ENCODE results near the gene GOLGA6L10. TPM values are rescaled to one million over a fixed set of nuclear protein-coding genes. Genes with fewer than 3 reads are reported as not detected.

Gene GOLGA6L10
- total RNA-seq, 1 experiment from 2014 or later, result 1.2 TPM

GRCh38 chr15:82315519-82316246, 33.6 kb downstream of the GOLGA6L10 start (continued):
- TF ChIP-seq EZH2phosphoT487 (IDR thresholded peaks at IDR 0.05; ENCODE audit: borderline replicate concordance) (no peak), CTCF (IDR thresholded peaks at IDR 0.05 in 2 of 3, conservative IDR thresholded peaks at IDR 0.05 in 1 of 3; ENCODE audit: borderline replicate concordance in 1 of 3, insufficient read depth in 1 of 3, low read depth in 2 of 3, low read length in 2 of 3) (no peak), EGR1 (IDR thresholded peaks at IDR 0.05; ENCODE audit: low read depth) (no peak), ATF3 (IDR thresholded peaks at IDR 0.05) (no peak)

- H3K9me2 ChIP-seq (ENCODE audit: insufficient read depth), result no peaks in the 10 kb centered on the region
- no peak overlapping the region for H3K4me3 ChIP-seq (replicated peaks in 1 of 2; ENCODE audit: low read depth in 1 of 2, low read length in 2 of 2)
- H3K27ac ChIP-seq (ENCODE audit: low read depth, low read length), result no peak overlapping the region
- H3K27me3 ChIP-seq (ENCODE audit: insufficient read depth, low read length), result no peaks in the 10 kb centered on the region
- H3K79me2 ChIP-seq (ENCODE audit: insufficient read depth, low read length), result no peaks in the 10 kb centered on the region
- H3K4me2 ChIP-seq (ENCODE audit: low read length), result no peak overlapping the region
- ChIA-PET RAD21 (ENCODE audit: low non-redundant PET in 1 of 2, low total read pairs in 2 of 2, uncharacterized antibody in 2 of 2, unreplicated experiment in 2 of 2) (no interaction called here), CTCF (no interaction called here), POLR2A (no interaction called here)
- intact Hi-C loops (cut with micrococcal nuclease), result no loop called here
- H3K4me1 ChIP-seq (ENCODE audit: control insufficient read depth in 1 of 2, insufficient read depth in 2 of 2, low read length in 2 of 2), result no peaks in the 10 kb centered on the region
- H3K9me3 ChIP-seq (ENCODE audit: control insufficient read depth in 1 of 2, insufficient read depth in 1 of 2, low read depth in 1 of 2, low read length in 2 of 2), result no peaks in the 10 kb centered on the region
- no peaks in the 10 kb centered on the region for H4K20me1 ChIP-seq (ENCODE audit: insufficient read depth)
- TF ChIP-seq EGR1 (IDR thresholded peaks at IDR 0.05; ENCODE audit: low read depth) (no peak), YY1 (IDR thresholded peaks at IDR 0.05; ENCODE audit: extremely low read depth, insufficient replicate concordance, low read depth, low read length) (no peak), RAD21 (IDR thresholded peaks at IDR 0.05; ENCODE audit: low read depth) (no peak), SRF (IDR thresholded peaks at IDR 0.05; ENCODE audit: low read depth) (no peak), ELF1 (IDR thresholded peaks at IDR 0.05; ENCODE audit: borderline replicate concordance, low read depth) (no peak), FOSL1 (IDR thresholded peaks at IDR 0.05; ENCODE audit: low read depth) (no peak), CTCF (IDR thresholded peaks at IDR 0.05 in 2 of 3, conservative IDR thresholded peaks at IDR 0.05 in 1 of 3; ENCODE audit: borderline replicate concordance in 1 of 3, insufficient read depth in 1 of 3, low read depth in 2 of 3, low read length in 2 of 3) (no peak), SP1 (IDR thresholded peaks at IDR 0.05; ENCODE audit: low read depth) (no peak), ZNF274 (IDR thresholded peaks at IDR 0.05; ENCODE audit: low read depth, low read length) (no peak)
- DNase-seq (ENCODE audit: low read depth, low spot score), result no peak
- no peak overlapping the region for H3K9ac ChIP-seq (ENCODE audit: low read length)
- BruUV-seq (replicated peaks), result no TSS peak
- H2AFZ ChIP-seq (ENCODE audit: low read depth, low read length, poor library complexity, severe bottlenecking), result no peak overlapping the region
- no peaks in the 10 kb centered on the region for H3K36me3 ChIP-seq (ENCODE audit: control insufficient read depth in 1 of 2, insufficient read depth in 2 of 2, low read length in 2 of 2)
- no peak for ATAC-seq
Observed at GRCh38 chr15:82314769-82315518, 34.3 kb downstream of the GOLGA6L10 start.

Data from HCT116 (cell line).